SIG-M5 treated with dmso at 0.1 percent for 504 hours (cell line): Measurements from ENCODE around the gene SWSAP1.
"Not testable (repeated sequence)": the region's sequence is repeated elsewhere in the genome, so short reads cannot be mapped to it uniquely, and the experiment has no call there.

Experiments
- DNase-seq: peaks from one replicate; lab custom pipeline; 2025; ENCODE audit not compliant: unreplicated experiment; lab: John Stamatoyannopoulos, UW

Gene SWSAP1

DNA sequence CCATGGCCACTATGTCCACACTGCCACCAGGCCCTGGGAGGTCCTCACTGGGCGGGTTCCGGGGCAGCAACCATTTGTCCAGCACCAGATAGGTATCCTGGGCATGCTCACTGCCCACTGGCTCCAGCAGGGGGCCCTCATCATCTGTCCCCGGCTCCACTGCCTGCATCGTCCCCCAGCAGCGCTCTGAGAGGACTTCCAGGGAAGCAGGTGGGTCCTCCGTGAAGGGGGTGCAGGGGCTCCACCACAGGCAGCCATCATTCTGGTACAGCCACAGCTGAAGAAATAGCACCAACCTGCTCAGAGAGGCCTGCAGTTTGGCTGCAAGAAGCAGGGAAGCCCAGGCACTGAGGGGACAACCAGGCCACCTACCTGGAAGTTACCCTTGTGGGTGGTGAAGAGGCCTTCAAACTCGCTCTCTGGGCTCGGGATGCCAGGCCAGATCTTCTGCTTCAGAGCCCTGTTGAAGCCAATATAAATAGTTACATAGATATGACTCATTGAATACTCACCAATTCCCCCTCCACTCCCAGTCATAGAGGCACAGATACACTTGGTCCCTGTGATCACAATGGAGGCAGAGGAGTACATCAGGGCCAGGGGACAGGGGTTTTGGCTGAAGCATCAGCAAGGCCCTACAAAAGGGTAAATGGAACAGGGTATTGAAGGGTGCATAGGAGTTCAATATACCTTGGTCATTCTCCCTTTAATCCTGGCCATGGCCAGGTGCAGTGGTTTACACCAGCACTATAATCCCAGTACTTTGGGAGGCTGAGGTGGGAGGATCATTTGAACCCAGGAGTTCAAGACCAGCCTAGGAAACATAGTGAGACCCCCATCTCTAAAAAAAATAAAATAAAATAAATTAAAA lies 4.1 kb downstream of the SWSAP1 start:
- DNase-seq, result peak; percentile 23

DNA sequence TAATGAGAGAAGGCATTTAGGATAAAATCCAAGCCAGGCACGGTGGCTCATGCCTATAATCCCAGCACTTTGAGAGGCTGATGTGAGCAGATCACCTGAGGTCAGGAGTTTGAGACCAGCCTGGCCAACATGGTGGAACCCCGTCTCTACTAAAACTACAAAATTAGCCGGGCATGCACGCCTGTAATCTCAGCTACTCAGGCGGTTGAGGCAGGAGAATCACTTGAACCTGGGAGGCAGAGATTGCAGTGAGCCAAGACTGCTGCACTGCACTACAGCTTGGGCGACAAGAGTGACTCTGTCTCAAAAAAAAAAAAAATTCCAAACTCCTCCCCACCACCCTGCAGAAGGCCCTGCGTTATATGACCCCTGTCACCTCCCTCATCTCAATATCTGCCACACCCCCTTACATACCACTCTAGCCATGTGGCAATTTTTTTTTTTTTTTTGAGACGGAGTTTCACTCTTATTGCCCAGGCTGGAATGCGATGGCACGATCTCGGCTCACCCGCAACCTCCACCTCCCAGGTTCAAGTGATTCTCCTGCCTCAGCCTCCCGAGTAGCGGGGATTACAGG lies 4.9 kb downstream of the SWSAP1 start:
- DNase-seq, result not testable (repeated sequence)

DNA sequence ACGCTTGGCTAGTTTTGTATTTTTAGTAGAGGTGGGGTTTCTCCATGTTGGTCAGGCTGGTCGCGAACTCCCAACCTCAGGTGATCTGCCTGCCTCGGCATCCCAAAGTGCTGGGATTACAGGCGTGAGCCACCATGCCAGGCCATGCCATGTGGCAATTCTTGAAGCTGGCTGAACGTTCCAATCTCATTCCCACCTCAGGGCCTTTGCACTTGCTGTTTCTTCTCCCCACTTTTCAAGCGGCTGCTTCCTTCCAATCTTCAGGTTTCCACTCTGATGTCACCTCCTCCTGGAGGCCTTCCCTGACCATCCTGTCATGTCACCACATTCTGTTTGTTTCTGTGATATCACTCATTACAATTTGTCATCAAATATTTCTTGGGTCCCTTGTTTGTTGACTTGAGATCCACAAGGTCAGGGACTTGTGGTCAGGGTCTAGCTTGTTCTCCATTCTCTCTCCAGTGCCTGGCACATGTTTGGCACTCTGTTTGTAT lies 5.4 kb downstream of the SWSAP1 start:
- DNase-seq, result no peak

DNA sequence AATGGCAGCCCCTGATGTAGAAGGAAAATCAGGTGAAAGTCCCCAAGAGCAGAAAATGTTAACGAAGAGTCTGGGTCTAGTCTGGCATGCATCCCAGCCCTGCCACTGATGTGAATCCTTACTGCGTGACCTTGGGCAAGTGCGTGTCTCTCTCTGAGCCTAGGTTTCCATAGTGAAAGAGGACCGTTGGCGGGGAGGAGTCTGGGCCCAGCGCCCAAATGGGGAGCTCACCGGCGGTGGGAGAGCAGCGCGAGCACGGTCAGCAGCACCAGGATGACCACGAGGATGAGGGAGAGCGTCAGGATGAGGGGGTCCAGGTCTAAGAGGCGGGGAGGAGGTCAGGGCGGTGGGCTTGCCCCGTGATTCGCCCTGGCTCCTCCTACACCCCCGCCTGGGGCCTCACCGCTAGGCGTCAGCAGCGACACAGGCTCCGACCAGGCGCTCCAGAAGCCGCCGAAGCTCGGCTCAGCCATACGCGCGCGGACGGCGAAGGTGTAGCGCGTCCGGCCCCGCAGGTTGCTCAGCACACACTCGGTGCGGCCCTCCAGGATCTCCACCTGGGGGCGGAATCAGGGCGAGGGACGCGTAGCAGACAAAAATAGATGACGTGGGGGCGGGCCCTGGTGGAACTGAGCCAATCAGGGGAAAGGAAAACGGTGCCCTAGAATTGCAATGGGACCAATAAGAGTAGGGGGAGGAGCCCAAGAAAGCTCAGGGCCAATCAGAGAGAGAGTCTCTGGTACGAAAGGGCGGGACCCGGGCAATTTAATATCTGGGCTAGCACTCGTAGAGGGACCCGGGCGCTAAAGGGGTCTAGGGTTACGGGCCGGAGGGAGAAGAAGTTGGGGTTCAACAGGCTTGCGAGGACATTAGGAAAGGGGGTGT lies 6.4 kb downstream of the SWSAP1 start:
- peak; percentile 99 for DNase-seq

DNA sequence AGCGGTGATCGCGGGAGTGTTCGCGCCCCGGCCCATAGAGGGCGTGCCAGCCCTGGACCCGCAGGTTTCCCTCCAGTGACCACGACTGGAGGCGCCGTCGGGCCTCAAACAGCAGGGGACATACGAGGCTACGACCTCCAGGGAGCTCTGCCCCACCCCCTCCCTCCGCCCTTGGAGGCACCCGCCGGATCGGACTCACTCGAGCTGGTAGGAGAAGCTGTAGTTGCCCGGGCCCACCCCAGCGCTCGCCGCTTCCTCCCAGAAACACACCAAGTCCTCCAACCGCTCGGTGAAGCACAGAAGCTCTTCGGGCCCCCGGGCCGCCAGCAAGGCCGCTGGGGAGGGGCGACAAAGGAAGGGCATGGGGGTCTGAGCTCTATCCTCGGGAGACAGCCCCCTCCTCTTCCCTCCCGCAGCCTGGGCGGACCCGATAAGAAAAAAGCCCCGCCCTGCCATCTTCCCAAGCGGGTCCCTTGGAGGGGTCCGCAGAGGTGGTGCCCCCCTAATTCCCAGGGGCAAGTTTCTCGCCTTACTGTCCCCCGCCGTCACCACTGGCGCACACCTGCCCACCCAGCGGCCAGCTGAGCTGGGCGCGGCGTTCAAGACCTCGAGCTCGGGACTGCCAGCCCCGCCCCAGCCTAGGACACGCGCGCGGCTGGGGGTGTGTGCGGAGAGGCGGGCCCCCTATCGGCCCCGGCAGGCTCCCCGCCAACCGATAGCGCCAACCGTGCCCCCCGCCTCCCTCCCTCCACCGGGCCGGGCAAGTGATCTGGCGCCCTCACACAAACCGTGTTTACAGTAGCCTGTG lies 8.6 kb downstream of the SWSAP1 start:
- DNase-seq, result peak; percentile 33

DNA sequence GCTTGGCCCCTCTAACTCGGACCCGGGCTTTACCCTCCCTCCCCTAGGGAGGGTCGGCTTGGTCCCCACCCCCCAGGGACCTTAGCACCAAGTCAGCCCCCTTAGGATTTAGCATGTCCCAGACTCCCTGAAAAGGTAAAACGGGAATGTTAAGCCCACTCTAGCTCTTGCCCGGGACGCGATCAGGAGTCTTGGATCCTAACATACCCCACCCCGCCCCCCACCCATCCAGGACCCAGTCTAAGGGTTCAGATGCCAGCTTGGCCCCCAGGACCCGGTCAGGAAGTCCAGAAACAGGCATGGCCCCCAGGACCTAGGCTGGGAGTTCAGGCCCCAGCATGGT lies 9.2 kb downstream of the SWSAP1 start:
- no peak for DNase-seq

DNA sequence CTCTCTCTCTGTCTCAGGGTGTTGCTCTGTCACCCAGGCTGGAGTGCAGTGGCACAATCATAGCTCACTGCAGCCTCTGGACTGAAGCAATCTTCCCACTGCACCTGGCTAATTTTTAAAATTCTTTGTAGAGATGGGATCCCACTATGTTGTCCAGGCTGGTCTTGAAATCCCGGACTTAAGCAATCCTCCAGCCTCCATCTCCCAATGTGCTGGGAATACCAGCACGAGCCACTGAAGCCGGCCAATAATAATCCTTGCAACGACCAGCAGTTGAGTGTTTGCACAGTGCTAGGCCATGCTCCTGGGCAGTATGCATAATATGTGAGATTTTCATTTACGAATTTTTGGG lies 10.3 kb downstream of the SWSAP1 start:
- no peak for DNase-seq

DNA sequence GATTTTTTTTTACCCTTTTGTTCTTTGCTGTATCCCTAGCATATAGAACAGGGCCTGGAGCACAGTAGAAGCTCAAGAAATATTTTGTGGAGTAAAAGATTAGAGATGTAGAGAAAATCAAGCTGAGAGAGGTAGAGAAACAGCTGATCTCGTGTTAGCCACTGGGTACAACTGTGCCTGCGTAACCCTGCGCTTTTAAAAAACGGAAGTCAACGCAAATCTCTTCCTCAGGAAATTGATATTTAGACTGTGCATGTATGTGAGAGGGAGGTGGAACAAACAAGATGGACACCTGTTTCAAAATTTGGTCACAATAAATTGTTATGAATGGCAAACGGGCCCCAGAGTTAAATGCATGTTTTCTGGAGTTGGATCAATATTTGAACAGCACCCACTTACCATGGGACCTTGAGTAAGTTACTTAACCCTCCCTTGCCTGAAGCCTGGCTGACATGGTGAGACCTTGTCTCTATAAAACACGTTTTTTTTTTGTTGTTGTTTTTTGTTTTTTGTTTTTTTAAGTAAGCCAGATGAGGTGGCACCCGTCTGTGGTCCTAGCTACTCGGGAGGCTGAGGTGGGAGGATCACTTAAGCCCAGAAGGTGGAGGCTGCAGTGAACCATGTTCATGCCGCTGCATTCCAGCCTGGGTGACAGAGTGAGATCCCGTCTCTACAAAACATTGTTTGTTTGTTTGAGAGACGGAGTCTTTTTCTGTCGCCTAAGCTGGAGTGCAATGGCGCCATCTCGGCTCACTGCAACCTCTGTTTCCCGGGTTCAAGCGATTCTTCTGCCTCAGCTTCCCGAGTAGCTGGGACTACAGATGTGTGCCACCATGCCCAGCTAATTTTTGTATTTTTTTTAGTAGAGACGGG lies 12.9 kb downstream of the SWSAP1 start:
- peak; percentile 27 for DNase-seq

DNA sequence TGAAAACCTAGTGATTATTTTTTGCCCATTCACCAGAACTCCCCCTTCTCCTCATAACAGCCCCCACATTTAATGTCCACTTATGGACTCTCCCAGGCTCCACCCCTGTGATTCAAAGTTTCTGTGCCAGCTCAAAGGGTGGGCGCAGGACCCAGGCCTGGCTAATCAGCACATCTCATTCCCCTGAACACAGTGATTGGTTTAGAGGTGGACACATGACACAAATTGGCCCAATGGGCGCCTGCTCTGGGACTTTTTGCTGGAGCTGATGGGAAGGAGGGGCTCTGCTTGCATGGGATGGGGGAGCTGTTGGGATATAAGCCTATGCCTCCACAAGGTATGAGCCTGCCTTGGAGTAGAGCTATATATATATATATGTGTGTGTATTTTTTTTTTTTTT lies 15.9 kb downstream of the SWSAP1 start:
- no peak for DNase-seq

DNA sequence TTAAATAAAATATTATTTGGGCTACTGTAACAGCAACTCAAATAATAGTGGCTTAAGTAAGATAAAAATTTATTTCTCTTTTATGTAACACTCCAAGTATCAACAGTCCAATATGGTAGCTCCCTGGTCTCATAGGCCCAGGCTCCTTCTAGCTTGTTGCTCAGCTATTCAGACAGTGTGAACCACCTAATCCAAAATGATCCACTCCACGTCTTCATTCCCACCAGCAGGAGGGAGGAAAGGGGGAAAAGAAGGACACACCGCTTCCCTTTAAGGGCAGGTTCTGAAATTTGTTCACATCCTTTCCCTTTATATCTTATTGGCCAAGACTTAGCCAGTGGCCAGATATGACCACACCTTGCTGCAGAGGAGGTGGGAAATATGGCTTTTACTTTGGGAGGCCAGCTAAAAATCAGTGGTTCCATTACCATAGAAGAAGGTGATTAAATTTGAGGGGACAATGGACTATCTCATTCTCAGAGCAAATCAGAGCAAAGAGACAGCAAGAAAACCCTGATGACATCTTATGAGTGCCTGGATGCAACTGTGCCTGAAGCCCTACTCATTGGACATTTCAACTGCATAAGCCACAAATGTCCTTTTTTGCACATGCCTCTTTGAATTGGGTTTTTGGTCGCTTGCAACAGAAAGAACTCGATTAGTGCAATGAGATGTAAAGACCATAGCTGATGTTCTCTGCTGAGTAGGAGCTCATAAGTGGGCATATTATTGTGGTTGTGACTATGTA lies 16.6 kb downstream of the SWSAP1 start:
- DNase-seq, result no peak

DNA sequence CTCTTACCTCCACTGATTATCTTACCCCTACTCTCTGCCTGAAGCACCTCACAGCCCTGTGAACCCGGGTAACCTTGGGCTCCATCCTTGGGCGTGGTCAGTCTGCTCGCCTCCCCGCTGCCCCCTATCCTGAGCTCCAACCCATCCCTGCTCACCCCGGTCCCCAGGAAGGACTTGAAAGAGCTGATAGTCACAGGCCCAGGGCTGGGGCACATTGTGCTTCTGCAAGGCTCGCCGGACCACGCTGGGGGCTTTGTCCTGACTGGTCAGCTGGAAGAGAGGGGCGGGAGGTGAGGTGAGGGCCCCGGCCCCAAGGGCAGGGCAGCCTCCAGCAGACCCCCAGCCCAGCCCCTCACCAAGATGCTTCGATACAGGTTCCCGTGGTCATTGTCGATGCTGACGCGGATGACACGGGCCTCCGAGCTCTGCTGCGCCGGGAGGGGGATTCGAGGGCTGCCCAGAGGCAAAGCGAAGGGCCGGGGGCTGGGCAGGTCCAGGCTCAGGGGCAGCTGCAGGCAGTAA lies 22.7 kb downstream of the SWSAP1 start:
- no peak for DNase-seq

DNA sequence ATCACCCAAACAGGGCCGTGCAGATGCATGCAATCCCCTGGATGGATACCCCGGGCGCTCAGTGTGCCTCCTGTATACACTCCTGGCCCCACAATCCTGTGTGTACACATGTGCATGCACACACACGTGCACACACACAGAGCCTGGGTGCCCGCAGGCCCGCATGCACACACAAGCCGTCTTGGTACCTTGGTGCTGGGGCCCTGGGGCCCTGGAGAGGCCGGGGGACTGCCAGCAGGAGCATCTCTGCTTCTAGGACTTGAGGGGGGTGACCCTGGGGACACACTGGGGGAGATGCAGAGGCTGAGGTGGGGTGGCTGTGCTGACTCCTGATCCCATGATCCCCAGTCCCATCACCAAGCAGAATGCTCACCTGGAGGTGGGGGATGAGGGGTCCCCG lies 25.2 kb downstream of the SWSAP1 start:
- DNase-seq, result no peak

DNA sequence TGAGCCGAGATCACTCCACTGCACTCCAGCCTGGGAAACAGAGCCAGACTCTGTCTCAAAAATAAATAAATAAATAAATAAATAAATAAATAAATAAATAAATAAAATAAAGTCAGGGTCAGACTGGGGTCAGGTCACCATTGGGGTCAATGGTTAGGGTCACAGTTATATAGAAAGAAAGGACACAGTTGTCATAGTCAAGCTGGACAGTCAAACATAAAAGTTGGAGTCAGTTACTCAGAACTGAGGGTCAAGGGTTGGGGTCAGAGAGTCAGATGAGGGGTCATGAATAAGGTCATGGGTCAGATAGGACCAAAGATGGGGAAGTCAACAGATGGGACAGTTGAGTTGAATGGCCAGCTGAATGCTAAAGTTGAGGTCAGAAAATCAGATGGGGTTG lies 26.3 kb downstream of the SWSAP1 start:
- no peak for DNase-seq

DNA sequence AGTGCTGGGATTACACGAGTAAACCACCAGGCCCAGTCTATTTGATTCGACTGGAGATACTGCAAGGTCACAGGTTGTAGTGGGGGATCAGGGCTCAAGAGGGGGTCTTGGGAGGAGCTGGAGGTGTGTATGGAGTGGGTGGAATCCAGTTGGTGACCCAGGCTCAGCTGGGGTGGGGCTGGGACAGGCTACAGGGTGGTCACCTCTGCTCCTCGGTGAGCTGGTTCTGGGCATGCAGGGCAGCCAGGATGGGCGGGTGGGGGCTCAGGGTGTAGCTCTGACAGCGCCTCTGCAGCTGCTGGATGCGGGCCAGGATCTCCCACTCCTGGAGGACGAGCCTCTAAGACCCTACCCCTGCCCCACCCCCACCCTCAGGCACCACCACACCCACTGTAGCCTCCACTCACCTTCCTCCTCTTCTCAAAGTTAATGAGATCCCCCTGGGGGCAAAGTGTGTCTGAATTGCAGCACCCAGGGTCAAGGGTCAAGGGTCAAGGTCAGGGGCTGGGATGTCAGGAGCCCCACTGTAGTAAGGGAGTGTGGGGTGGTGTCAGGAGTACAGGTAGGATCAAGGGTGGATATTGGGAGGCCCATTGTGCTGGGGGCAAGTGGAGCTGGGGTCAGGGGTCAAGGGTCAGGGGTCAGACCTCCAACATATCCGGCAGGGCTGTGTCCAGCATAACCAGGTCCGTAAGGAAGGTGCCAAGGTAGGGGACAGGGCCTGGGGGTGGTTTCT lies 27.5 kb downstream of the SWSAP1 start:
- DNase-seq, result no peak

DNA sequence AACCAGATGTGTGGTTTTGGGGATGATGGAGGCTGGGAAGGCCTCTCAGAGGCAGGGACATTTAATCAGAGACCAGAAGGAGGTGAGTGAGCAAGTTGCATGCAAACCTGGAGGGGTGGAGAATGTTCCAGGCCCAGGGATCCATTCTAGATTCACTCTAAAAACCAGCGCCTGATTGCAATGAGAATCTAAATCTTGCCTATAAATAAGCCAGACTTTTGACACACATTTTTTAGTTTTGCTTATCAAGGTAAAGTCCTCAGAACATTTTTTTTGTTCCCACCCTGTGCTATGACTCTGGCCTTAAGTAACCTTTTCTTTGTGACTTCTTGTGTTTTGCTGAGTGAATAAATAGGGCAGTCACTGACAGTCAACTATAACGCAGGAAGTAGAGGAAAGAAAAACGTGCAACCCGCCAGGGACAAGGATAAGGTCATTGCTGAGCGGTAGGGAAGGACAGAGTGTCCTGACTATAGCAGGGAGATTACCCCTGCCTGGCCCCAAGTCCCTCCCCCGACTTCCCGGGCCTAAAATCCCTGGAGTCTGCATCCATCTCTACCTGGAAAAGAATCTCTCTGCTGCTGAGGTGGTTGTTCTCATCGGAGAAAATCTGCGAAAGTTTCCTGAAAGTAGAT lies 30.2 kb downstream of the SWSAP1 start:
- DNase-seq, result no peak

DNA sequence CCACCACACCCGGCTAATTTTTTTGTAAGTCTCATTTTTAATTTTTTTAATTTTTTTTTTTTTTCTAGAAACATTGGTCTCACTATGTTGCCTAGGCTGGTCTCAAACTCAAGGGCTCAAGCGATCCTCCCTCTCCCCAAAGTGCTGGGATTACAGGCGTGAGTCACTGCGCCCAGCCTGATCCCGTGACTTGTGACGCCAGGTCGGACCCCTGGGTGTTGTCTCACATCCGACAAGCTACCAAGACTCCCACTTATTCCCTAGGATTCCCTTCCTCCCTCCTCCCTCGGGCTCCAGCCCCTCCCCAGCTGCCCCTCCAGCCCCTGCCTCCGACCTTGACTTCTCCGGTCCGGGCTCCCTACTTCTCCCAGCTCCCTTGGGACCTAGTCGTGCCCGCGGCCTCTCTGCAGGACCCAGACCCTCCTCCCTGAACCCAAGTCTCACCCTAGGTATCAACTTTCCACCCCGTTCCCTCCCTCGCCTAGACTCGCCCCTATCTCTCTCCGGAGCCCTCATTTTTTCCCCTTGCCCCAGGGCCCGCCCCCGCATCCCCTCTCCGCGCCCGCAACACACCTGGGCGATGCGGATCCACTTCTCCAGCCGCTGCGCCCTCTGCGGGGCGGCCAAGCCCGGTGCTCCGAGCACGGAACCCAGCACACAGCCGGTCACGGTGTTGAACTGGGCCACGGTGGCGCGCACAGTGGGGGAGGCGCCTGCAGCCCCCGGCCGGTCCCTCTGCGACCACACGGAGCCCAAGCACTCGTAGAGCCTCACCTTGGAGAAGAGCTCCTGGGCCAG lies 31.6 kb downstream of the SWSAP1 start:
- no peak for DNase-seq

DNA sequence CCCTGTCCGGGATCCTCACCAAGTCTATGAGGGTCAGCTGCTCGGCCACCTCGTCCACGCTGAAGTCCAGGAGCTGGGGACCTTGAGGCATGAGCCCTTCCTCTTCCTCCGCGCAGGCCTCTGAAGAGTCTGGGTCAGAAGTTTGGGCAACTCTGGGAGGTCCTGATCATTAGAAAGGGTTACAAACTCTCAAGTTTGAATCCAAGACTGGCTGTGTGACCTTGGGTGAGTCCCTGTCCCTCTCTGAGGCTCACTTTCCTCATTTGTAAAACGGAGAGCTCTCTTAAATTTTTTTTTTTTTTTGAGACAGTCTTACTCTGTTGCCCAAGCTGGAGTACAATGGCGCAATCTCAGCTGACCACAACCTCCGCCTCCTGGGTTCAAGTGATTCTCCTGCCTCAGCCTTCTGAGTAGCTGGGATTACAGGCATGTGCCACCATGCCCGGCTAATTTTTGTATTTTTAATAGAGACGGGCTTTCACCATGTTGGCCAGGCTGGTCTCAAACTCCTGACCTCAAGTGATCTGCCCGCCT lies 32.3 kb downstream of the SWSAP1 start:
- not testable (repeated sequence) for DNase-seq
